Tibial artery (tissue), 4 donors: ENCODE measurements around the gene NUDT19.
A peak's percentile ranks its signal among the peaks of the same experiment; 100 is the strongest.

Experiments used
- DNase-seq, 2 donors: peaks; one replicate each; pipeline ENCODE4 v3.0.0-alpha.2; 2019
- H3K27ac ChIP-seq, 2 donors: fragments of 200-600 bp; sonication (generic) in 1 of 2; 1 replicate in 1 of 2; 2 replicates in 1 of 2; pipeline ENCODE4 v1.5.1; 2018 to 2019; ENCODE audit warnings: mild to moderate bottlenecking in 1 of 2
- H3K27me3 ChIP-seq, 2 donors: fragments of 200-600 bp; sonication (generic) in 1 of 2; one replicate each; pipeline versions ENCODE4 v1.5.1 to v1.6.0; 2016 to 2019
- H3K36me3 ChIP-seq, 3 donors: fragments of 200-600 bp; sonication (generic) in 2 of 3; one replicate each; pipeline ENCODE4 v1.5.1; 2016 to 2019; ENCODE audit warnings: mild to moderate bottlenecking in 2 of 3
- H3K4me1 ChIP-seq, 4 donors: fragments of 200-600 bp; sonication (generic) in 2 of 4; 1 replicate in 3 of 4; 2 replicates in 1 of 4; pipeline ENCODE4 v1.5.1; 2016 to 2019
- H3K4me3 ChIP-seq, 2 donors: fragments of 200-600 bp; sonication (generic) in 1 of 2; 1 replicate in 1 of 2; 2 replicates in 1 of 2; pipeline ENCODE4 v1.5.1; 2018 to 2019; ENCODE audit warnings: mild to moderate bottlenecking in 2 of 2
- H3K9me3 ChIP-seq, 3 donors: fragments of 200-600 bp; sonication (generic) in 1 of 3; one replicate each; pipeline ENCODE4 v1.5.1; 2016 to 2019
- CTCF ChIP-seq, 2 experiments: fragments of 200-600 bp in 1 of 2; fragments of 450-650 bp in 1 of 2; IDR thresholded peaks; one replicate each; pipeline ENCODE4 v1.5.1; 2017 to 2019; ENCODE audit warnings: antibody characterized with exemption in 2 of 2, mild to moderate bottlenecking in 1 of 2, moderate library complexity in 1 of 2
- intact Hi-C: fragments of 100-400 bp; cut with DNase I; formaldehyde crosslinking; loops from one replicate; pipeline ENCODE4 v1.15.0; 2023; ENCODE audit warnings: low total_unique reads

Gene NUDT19

DNA sequence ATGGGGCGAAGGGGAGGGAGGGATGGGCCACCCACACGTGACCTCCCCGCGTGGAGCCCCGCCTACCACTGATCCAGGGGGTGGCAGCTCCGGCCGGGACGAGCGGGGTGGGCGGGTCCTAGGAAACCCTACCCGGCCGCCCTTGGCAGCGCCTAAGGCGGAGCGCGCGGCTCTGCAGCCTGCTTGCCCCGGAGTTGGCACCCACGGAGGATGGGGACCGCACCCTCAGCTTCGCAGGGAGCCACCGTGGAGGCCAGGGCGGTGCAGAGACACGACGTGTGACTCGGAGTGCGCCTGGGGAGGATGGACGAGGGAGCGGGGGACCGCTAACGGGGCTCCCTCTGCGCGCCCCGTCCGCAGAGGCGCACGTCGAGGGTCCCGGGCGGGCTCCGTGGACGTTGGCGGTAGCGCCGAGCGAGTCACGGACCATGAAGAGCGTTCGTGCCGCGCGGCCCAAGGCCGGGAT lies 15.9 kb upstream of the NUDT19 start, which contains the start of gene RGS9BP:
Gene RGS9BP, plus strand, starts transcription at position 129 of the 466 bp plus-strand sequence. CDS start 416 bp downstream, outside the sequence.
- Histone ChIP-seq H3K4me1 (peaks cover 0 to 33% (median 25%) of the 10 kb centered on the region in 4 donors), H3K4me3 (peak within 1 kb of the TSS; percentile 81 to 82), H3K27me3 (peaks cover 0 to 31% of the 10 kb centered on the region in 2 donors), H3K9me3 (no peaks in the 10 kb centered on the region), H3K36me3 (no peaks in the 10 kb centered on the region), H3K27ac (peak within 1 kb of the TSS; percentile 79 to 80)
- no peak for TF ChIP-seq CTCF (IDR thresholded peaks at IDR 0.05)
- intact Hi-C loops, result loop anchor here (2.0 to 10.0 kb wide), 3 partner anchors 91 to 331 kb away; partner anchors contain the start of genes DPY19L3, PDCD5 and ZNF507
- peak; percentile 81 to 90 for DNase-seq

DNA sequence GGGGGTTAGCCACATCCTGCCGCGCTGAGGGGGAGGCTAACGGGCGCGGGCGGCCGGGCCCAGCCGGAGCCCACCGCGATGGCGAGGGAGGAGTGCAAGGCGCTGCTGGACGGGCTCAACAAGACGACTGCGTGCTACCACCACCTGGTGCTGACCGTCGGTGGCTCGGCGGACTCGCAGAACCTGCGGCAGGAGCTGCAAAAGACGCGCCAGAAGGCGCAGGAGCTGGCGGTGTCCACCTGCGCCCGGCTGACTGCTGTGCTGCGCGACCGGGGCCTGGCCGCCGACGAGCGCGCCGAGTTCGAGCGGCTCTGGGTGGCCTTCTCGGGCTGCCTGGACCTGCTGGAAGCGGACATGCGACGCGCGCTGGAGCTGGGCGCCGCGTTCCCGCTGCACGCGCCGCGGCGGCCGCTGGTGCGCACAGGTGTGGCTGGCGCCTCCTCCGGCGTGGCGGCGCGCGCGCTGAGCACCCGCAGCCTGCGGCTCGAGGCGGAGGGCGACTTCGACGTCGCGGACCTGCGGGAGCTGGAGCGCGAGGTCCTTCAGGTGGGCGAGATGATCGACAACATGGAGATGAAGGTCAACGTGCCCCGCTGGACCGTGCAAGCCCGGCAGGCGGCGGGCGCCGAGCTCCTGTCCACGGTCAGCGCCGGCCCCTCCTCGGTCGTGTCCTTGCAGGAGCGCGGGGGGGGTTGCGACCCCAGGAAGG lies 15.3 kb upstream of the NUDT19 start:
- peak overlapping the region; percentile 81 to 82 for H3K4me3 ChIP-seq
- TF ChIP-seq CTCF (IDR thresholded peaks at IDR 0.05), result no peak
- no peak overlapping the region for H3K27ac ChIP-seq
- peaks cover 0 to 31% of the 10 kb centered on the region in 2 donors for H3K27me3 ChIP-seq
- no peak for DNase-seq
- intact Hi-C loops, result loop anchor here (10.0 kb wide), 2 partner anchors 92 to 332 kb away; partner anchors contain the start of genes PDCD5 and ZNF507
- no peaks in the 10 kb centered on the region for H3K9me3 ChIP-seq
- no peaks in the 10 kb centered on the region for H3K36me3 ChIP-seq
- peaks cover 0 to 33% (median 25%) of the 10 kb centered on the region in 4 donors for H3K4me1 ChIP-seq

- no peak overlapping the region for H3K4me3 ChIP-seq
- no peak for DNase-seq
- H3K4me1 ChIP-seq, result peaks cover 0 to 33% (median 25%) of the 10 kb centered on the region in 4 donors
- no peak overlapping the region for H3K27ac ChIP-seq
- intact Hi-C loops, result loop anchor here (10.0 kb wide), 2 partner anchors 92 to 332 kb away; partner anchors contain the start of genes PDCD5 and ZNF507
- TF ChIP-seq CTCF (IDR thresholded peaks at IDR 0.05), result no peak
- no peaks in the 10 kb centered on the region for H3K36me3 ChIP-seq
- no peaks in the 10 kb centered on the region for H3K9me3 ChIP-seq
- H3K27me3 ChIP-seq, result peaks cover 0 to 31% of the 10 kb centered on the region in 2 donors
Measured at GRCh38 chr19:32676895-32677359, 14.7 kb upstream of the NUDT19 start.

DNA sequence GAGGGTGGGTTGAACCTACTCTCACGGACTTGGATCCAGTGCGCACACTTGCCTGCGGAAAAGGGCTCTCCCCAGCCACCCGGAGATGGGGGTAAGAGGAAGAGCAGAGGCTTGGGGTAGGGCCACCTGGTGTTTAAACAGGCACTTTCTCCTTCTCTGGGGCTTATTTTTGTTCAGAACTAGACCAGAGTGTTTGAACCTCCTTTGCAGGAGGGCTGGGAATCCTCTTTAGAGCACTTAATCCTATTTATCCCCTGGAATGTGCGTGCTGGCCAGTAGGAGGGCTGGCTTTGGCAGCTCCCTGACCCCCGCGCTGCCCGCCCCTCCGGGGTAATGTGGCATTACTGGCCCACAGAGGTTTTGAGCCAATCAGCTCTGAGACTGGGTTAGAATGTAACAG lies 14.0 kb upstream of the NUDT19 start:
- H3K4me1 ChIP-seq, result peaks cover 0 to 33% (median 25%) of the 10 kb centered on the region in 4 donors
- no peak for TF ChIP-seq CTCF (IDR thresholded peaks at IDR 0.05)
- H3K27me3 ChIP-seq, result peaks cover 0 to 31% of the 10 kb centered on the region in 2 donors
- no peaks in the 10 kb centered on the region for H3K9me3 ChIP-seq
- H3K27ac ChIP-seq, result no peak overlapping the region
- DNase-seq, result no peak
- intact Hi-C loops, result loop anchor here (10.0 kb wide), 2 partner anchors 93 to 333 kb away; partner anchors contain the start of genes PDCD5 and ZNF507
- no peaks in the 10 kb centered on the region for H3K36me3 ChIP-seq
- no peak overlapping the region for H3K4me3 ChIP-seq

DNA sequence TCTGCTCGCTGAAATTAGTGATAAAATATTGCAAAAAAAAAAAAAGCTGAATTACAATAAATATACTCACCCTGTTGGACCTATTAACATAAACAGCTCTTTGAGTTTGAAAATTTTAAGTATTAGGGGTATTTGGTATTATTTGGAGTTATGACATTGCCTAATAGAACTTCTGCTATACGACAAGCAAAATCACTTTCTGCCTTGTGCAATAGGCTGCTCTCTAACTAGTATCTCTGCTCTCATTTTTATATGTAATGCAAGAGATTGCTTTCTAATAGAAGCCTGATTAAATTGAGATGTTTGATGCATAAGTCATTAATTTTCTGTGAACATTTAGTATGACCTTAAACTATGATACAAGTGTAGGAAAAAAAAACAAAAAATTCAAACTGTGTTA lies 10.6 kb upstream of the NUDT19 start:
- H3K36me3 ChIP-seq, result no peaks in the 10 kb centered on the region
- peaks cover 0 to 25% of the 10 kb centered on the region in 2 donors for H3K27me3 ChIP-seq
- H3K9me3 ChIP-seq, result no peaks in the 10 kb centered on the region
- TF ChIP-seq CTCF (IDR thresholded peaks at IDR 0.05), result no peak
- H3K4me3 ChIP-seq, result no peak overlapping the region
- H3K27ac ChIP-seq, result no peak overlapping the region
- intact Hi-C loops, result no loop called here
- H3K4me1 ChIP-seq, result peaks cover 0 to 9% (median 6%) of the 10 kb centered on the region in 4 donors
- DNase-seq, result no peak
